Measurements from ENCODE around the gene SPSB4.
A peak's percentile ranks its signal among the peaks of the same experiment; 100 is the strongest.
"Not testable (repeated sequence)": the region's sequence is repeated elsewhere in the genome, so short reads cannot be mapped to it uniquely, and the experiment has no call there.

The SPSB4 gene

DNA sequence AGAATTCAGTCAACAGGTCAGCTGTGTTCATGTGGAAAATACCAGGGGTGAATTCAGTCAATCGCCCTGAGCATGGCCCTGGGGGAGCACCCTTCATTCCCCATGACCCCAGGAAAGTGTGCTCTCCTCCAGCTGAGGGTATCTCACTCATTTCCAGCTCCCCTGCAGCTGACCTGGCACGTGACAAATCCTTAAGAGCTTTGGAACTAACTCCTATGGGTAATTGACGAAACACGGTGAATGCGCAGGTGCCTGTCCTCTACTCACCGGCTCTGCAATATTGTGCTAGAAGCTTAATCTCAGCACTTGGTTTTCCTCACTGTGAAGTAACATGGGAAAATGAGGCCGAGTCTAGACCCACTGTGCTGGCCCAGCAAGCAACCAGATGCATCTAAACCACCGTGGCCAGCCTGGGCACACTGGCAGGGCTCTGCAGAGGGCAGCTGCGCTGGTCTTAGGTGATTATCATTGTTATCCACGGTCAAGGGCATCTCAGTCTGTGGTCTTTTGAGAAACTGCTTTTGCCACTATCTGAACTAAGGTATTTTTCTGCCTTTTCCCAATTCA, 63.1 kb downstream of the SPSB4 start:
- in situ Hi-C loops (cut with HindIII; ENCODE audit: low sequenced_read_pairs), result no loop called here
- no peak overlapping the region for H3K4me3 ChIP-seq (ENCODE audit: low read depth, low read length)
- no peak for DNase-seq (ENCODE audit: low read depth, low spot score)
- TF ChIP-seq, protein P1, sequence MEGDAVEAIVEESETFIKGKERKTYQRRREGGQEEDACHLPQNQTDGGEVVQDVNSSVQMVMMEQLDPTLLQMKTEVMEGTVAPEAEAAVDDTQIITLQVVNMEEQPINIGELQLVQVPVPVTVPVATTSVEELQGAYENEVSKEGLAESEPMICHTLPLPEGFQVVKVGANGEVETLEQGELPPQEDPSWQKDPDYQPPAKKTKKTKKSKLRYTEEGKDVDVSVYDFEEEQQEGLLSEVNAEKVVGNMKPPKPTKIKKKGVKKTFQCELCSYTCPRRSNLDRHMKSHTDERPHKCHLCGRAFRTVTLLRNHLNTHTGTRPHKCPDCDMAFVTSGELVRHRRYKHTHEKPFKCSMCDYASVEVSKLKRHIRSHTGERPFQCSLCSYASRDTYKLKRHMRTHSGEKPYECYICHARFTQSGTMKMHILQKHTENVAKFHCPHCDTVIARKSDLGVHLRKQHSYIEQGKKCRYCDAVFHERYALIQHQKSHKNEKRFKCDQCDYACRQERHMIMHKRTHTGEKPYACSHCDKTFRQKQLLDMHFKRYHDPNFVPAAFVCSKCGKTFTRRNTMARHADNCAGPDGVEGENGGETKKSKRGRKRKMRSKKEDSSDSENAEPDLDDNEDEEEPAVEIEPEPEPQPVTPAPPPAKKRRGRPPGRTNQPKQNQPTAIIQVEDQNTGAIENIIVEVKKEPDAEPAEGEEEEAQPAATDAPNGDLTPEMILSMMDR (IDR thresholded peaks at IDR 0.05; ENCODE audit: low read depth, low read length), result no peak

DNA sequence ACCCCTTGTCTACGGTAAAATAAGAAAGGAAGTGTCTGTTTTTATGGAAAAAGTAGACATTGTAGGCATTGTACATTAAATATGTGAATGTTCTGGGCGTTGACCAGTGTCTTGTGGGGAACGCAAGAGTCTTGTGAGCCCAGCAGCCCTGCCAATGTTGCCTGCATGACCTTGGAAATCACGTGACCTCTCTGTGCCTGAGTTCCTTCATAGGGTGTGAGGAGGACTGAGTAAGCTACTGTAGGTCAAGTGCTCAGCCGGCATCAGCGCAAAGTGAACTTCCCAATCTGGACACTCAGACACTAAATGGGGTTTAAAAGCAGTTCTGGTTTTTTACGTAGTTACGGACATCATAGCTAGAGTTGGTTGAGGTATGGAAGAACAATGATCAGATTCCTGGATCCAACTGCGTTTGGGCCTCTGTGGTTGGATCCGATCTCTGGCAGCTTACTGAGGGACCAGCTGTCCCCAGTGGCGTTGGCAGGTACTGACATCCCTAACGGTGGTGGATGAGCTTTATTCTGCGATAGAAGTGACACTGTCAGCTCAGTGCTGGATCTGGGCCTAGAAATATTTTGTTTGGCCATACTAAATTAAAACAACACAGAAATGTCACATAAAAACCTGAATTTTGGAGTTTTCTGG, 63.8 kb downstream of the SPSB4 start:
- in situ Hi-C loops (cut with HindIII; ENCODE audit: low sequenced_read_pairs), result no loop called here
- TF ChIP-seq, protein P1 (IDR thresholded peaks at IDR 0.05; ENCODE audit: low read depth, low read length), result peak; percentile 27
- DNase-seq (ENCODE audit: low read depth, low spot score), result no peak
- no peak overlapping the region for H3K4me3 ChIP-seq (ENCODE audit: low read depth, low read length)

DNA sequence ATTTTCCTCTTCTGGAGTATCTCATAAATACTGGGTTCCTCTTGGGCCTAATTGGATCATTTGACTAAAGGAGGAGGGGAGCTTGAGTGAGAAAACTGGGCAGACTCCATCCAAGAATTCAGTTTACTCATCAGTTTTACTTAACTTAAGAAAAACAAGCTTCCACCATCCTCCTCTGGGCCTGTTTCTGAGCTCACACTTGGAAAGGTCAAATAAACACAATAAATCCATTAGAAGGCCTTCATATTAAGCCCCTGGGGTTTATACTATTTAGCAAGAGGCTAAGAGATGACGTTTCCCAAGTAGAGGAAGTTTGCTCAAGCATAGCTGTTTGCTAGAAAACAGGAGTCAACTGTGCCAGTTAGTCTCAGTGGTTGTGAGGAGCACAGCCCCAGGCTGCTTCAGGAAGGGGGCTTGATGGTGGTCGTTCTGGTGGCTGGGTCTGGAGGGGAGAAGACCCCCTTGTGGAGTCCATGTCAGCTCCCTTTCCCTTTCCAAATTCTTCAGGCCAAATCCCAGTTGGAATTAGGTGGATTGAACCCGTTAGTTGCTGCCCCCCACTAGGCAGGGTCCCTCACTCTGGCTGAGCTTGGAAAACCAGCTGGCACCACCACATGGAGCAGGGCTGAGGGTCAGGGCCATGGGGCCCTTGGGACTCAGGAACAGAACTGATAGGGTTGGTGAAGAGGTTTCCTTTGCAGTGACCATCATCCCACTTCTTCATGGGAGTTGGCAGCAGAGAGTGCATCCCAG, 64.8 kb downstream of the SPSB4 start:
- no peak for DNase-seq (ENCODE audit: low read depth, low spot score)
- H3K4me3 ChIP-seq (ENCODE audit: low read depth, low read length), result no peak overlapping the region
- in situ Hi-C loops (cut with HindIII; ENCODE audit: low sequenced_read_pairs), result no loop called here
- TF ChIP-seq, protein P1 (IDR thresholded peaks at IDR 0.05; ENCODE audit: low read depth, low read length), result no peak

DNA sequence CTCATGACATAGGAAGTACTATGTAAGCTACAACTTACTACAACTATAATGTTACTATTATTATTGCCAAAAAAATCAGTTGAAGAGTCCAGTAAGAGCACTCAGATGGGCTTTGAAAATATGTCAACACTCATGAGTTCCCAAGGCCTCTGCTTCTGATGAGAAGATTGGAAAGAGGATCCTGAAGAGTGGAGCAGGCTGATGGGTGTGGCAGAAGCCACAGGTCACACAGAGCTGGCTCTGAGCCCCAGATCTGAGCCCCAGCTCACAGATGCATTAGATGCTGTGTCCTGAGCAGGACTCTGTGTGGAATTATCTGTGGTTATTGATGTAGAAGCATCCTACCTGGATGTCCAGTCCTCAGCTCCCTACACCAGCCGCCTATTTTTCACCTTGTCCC, 65.6 kb downstream of the SPSB4 start:
- no peak for DNase-seq (ENCODE audit: low read depth, low spot score)
- in situ Hi-C loops (cut with HindIII; ENCODE audit: low sequenced_read_pairs), result no loop called here
- no peak overlapping the region for H3K4me3 ChIP-seq (ENCODE audit: low read depth, low read length)
- TF ChIP-seq, protein P1 (IDR thresholded peaks at IDR 0.05; ENCODE audit: low read depth, low read length), result no peak

DNA sequence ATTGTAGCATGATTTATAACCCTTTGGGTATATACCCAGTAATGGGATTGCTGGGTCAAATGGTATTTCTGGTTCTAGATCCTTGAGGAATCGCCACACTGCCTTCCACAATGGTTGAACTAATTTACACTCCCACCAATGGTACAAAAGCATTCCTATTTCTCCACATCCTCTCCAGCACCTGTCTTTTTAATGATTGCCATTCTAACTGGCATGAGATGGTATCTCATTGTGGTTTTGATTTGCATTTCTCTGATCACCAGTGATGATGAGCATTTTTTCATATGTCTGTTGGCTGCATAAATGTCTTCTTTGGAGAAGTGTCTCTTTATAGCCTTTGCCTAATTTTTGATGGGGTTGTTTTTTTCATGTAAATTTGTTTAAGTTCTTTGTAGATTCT, 66.8 kb downstream of the SPSB4 start:
- in situ Hi-C loops (cut with HindIII; ENCODE audit: low sequenced_read_pairs), result not testable (repeated sequence)

DNA sequence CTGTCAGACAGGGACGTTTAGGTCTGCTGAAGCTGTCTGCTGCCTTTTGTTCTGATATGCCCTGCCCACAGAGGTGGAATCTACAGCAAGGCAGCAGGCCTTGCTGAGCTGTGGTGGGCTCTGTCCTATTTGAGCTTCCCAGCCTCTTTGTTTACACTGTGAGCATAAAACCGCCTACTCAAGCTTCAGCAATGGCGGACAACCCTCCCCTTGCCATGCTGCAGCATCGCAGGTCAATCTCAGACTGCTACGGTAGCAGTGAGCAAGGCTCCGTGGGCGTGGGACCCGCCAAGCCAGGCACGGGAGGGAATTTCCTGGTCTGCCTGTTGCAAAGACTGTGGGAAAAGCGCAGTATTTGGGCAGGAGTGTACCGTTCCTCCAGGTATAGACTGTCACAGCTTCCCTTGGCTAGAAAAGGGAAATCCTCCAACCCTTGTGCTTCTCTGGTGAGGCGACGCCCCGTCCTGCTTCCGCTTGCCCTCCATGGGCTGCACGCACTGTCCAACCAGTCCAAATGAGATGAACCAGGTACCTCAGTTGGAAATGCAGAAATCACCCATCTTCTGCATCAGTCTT, 71.4 kb downstream of the SPSB4 start:
- DNase-seq (ENCODE audit: low read depth, low spot score), result no peak
- in situ Hi-C loops (cut with HindIII; ENCODE audit: low sequenced_read_pairs), result no loop called here
- no peak overlapping the region for H3K4me3 ChIP-seq (ENCODE audit: low read depth, low read length)
- TF ChIP-seq, protein P1 (IDR thresholded peaks at IDR 0.05; ENCODE audit: low read depth, low read length), result no peak

More for the DNA sequence above, 66.8 kb downstream of the SPSB4 start:
- not testable (repeated sequence) for DNase-seq (ENCODE audit: low read depth, low spot score); H3K4me3 ChIP-seq (ENCODE audit: low read depth, low read length)

All from astrocyte of the spinal cord (primary cell).